Activated CD8-positive, alpha-beta memory T cell treated with anti-CD3 and anti-CD28 coated beads, Interleukin-2, amount 50 U/mL, for 1 hour (primary cell): ENCODE measurements around the gene NKAIN2.
"Not testable (repeated sequence)": the region's sequence is repeated elsewhere in the genome, so short reads cannot be mapped to it uniquely, and the experiment has no call there.

Experiments used
- DNase-seq: peaks from one replicate; pipeline ENCODE4 v3.0.0-alpha.2; 2020; ENCODE audit errors: extremely low read depth

Gene NKAIN2

GRCh38 chr6:123895346-123895745 is 91.7 kb downstream of the NKAIN2 start:
- no peak for DNase-seq

GRCh38 chr6:123895806-123896205 is 92.1 kb downstream of the NKAIN2 start:
- DNase-seq = no peak

- no peak for DNase-seq
Measured at GRCh38 chr6:123896869-123897268, 93.2 kb downstream of the NKAIN2 start.

GRCh38 chr6:123897965-123898364 is 94.3 kb downstream of the NKAIN2 start:
- DNase-seq = no peak

- no peak for DNase-seq
Measured at GRCh38 chr6:123898665-123899064, 95.0 kb downstream of the NKAIN2 start.

GRCh38 chr6:123899745-123900144 is 96.1 kb downstream of the NKAIN2 start:
- no peak for DNase-seq

GRCh38 chr6:123901436-123901835 is 97.8 kb downstream of the NKAIN2 start:
- DNase-seq = no peak

GRCh38 chr6:123902738-123903313 is 99.2 kb downstream of the NKAIN2 start:
- no peak for DNase-seq

GRCh38 chr6:123904228-123904627 is 100.6 kb downstream of the NKAIN2 start:
- no peak for DNase-seq

- DNase-seq = no peak
Measured at GRCh38 chr6:123908797-123909196, 105.1 kb downstream of the NKAIN2 start.

- no peak for DNase-seq
Measured at GRCh38 chr6:123909989-123910388, 106.3 kb downstream of the NKAIN2 start.

GRCh38 chr6:123913863-123914262 is 110.2 kb downstream of the NKAIN2 start:
- no peak for DNase-seq

GRCh38 chr6:123923379-123923778 is 119.7 kb downstream of the NKAIN2 start:
- DNase-seq = not testable (repeated sequence)

GRCh38 chr6:123925350-123925749 is 121.7 kb downstream of the NKAIN2 start:
- no peak for DNase-seq

GRCh38 chr6:123925842-123926399 is 122.3 kb downstream of the NKAIN2 start:
- DNase-seq = no peak

- no peak for DNase-seq
Measured at GRCh38 chr6:123928529-123928928, 124.9 kb downstream of the NKAIN2 start.

GRCh38 chr6:123931928-123932327 is 128.3 kb downstream of the NKAIN2 start:
- DNase-seq = no peak

- no peak for DNase-seq
Measured at GRCh38 chr6:123940551-123940950, 136.9 kb downstream of the NKAIN2 start.

- DNase-seq = no peak
Measured at GRCh38 chr6:123941855-123942254, 138.2 kb downstream of the NKAIN2 start.

- DNase-seq = no peak
Measured at GRCh38 chr6:123945386-123945785, 141.7 kb downstream of the NKAIN2 start.

- no peak for DNase-seq
Measured at GRCh38 chr6:123953920-123954319, 150.3 kb downstream of the NKAIN2 start.

GRCh38 chr6:123956492-123957139 is 153.0 kb downstream of the NKAIN2 start:
- no peak for DNase-seq

- DNase-seq = no peak
Measured at GRCh38 chr6:123962508-123962907, 158.8 kb downstream of the NKAIN2 start.

GRCh38 chr6:123965894-123966293 is 162.2 kb downstream of the NKAIN2 start:
- no peak for DNase-seq
